Daoy (cell line): ENCODE data around the gene RALA. TPM values are rescaled to one million over a fixed set of nuclear protein-coding genes. Genes with fewer than 3 reads are reported as not detected.

Source experiments
- total RNA-seq: library from RNA; depleted of rRNA; stranded (reverse); fragments of >200 nt; shearing (Covaris generic); gene quantifications from 2 replicates; pipeline ENCODE4 v1.2.3, GENCODE V29; 2014; rRNA removed

The RALA gene
- total RNA-seq, 1 experiment from 2014 or later, result 12.2 TPM

Other genes starting within 250 kb of the RALA start
- 73.8 and 74.5 TPM in 2 replicates for gene YAE1, start 57.2 kb upstream of the RALA start, total RNA-seq